GM19025 (cell line): ENCODE data around the gene ACCSL.

Source experiments
- ATAC-seq: cut with Tn5 transposase; IDR thresholded peaks from one replicate; pipeline ENCODE4 v1.9.1; 2021; ENCODE audit warnings: mild to moderate bottlenecking, low read depth, moderate library complexity; ENCODE audit not compliant: unreplicated experiment

Gene ACCSL

DNA sequence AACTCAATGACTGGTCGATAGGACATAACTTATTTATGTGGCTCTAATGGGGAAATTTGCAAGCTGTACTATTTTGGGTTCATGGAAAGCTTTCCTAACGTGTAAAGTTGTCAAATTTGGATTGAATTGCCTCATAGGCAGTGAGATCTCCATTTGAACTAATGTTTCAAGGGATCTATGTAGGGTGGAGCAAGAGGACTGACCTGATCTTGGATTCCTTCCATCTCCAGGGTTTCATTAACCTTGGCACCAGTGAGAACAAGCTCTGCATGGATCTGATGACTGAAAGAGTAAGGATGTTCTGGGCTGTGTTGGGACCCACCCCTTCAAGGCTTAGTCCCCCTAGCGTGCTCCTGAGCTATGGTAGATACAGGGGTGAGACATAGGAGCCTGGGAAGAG, 2.1 kb downstream of the ACCSL start:
- ATAC-seq = no peak

DNA sequence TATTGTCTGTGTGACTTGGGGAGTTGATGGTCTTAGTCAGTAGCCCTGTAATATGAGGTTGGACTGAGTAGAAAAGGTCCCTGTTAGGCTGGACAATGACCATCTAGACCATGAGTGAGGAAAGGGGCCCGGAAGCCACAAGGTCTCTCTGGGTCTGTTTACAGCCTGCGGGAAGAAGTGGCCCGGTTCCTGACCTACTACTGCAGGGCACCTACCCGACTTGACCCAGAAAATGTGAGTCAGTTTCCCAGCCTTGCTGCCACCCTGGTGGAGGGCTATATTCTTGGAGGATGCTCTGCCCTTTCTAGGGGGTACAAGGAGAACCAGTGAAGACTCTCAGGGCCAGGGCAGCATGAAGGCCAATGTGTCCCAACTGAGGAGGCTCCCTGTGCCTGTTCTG, 3.4 kb downstream of the ACCSL start:
- no peak for ATAC-seq

DNA sequence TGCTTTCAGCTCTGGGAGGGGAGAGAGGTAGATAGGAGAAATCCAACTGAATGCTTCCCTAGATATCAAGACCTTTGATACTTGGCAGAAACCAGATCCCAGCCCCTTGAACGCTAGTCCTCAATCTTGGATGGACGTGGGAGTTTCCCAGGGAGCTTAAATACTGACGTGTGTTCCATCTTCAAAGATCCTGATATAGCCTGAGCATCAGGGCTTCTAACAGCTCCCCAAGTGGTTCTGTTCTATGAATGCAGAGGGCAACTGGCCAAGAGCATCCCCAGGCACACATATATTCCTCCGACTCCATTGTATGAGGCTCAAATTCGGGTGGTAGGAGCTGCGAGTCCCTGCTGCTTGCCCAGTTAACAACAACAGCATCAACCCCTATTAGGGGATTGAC, 9.6 kb downstream of the ACCSL start:
- no peak for ATAC-seq

DNA sequence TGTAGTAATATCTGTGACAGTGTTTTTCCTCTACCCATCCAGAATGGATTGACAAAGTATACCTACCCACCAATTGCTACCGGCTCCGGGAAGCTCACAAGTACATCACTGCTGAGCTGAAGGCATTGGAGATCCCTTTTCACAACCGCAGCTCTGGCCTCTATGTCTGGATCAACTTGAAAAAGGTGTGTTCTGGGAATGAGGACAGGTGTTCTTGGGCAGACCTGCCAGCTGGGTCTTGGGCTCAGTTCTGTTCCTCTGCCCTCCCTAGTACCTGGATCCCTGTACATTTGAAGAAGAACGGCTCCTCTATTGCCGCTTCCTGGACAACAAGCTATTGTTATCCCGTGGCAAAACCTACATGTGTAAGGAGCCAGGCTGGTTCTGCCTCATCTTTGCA, 10.5 kb downstream of the ACCSL start:
- ATAC-seq = no peak

GRCh38 chr11:44065161-44065661, 17.4 kb downstream of the ACCSL start:
- no peak for ATAC-seq

DNA sequence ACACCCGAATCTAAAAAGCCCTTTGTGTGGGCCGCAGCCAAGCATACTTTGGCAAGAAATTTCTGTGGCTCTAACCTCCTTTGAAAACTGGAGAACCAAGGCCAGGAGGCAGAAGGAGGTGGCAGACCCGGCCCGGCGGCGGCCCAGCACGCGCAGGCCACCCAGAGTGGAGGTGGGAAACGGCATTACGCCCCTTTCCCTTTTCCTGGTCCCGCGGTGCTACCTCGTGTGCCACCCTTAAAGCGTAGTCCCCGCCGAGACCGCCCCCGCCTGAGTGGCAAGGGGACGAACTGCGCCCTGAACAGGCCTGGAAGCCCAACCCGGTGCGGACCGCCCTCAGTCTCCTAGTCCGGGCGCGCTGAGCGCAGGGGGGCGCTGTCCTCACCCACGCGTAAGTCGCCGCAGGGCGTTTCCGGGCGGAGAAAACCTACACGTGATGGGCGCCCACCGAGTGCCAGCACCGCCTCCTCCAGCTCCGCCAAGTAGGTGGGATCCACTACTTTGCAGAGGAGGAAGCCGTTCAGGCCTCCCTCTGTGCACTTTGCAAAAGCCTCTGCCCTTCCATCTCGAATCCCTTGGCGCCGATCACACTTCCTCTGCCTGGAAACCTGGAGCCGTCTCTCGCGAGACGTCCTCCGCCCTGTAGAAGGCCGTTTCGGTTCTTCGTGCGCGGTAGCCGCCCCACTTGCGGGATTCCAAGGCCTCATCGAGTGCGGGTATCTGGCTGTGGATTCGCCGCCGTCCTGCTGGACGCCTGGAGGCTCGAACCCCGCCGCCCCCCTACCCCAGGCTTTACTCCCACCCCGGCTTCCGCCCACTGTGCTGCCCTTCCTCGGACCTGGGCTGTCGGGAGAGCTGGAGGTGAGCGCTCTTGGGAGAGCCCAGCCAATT, 18.3 kb downstream of the ACCSL start, which contains the start of gene ACCS:
Gene ACCS, plus strand, starts transcription at position 430 of the 891 bp plus-strand sequence. CDS start 1,358 bp downstream, outside the sequence.
- ATAC-seq = peak; percentile 90

GRCh38 chr11:44066732-44067141, 19.0 kb downstream of the ACCSL start:
- no peak for ATAC-seq

DNA sequence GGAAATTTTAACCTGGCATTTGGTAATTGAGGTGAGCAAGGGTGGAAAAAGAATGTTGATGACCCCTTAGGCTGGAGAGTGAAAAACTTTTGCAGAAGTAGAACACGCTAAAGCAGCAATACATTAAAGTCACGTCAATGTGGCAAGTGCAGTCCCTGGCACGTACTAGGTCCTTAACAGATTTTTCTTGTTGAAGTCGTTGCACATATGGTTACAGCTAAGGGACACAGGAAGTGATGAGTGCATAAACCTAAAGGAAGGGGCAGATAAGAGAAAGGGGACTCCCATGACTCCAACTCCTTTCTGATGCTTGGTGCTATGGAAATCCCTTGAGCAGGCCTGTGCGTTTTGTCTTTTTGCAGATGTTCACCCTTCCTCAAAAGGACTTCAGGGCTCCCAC, 19.5 kb downstream of the ACCSL start:
- ATAC-seq = no peak

GRCh38 chr11:44068180-44068579, 20.4 kb downstream of the ACCSL start:
- no peak for ATAC-seq

DNA sequence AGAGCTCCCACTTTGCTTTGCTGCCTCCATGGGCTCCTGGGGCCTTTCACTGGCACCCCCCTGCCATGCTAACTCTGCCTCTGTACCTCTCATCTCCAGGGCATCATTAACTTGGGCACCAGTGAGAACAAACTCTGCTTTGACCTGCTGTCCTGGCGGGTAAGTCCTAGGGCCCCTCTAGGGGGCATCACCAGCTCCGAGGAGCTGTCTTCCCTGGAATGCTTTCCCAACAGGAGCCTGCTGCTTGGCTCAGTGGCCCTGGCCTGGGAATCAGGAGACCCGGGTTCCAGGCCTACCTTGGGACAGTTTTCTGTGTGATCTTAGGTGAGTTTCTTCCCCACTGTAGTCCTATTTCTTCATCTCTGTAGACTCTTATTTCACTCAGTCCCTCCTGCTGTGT, 23.4 kb downstream of the ACCSL start:
- no peak for ATAC-seq

DNA sequence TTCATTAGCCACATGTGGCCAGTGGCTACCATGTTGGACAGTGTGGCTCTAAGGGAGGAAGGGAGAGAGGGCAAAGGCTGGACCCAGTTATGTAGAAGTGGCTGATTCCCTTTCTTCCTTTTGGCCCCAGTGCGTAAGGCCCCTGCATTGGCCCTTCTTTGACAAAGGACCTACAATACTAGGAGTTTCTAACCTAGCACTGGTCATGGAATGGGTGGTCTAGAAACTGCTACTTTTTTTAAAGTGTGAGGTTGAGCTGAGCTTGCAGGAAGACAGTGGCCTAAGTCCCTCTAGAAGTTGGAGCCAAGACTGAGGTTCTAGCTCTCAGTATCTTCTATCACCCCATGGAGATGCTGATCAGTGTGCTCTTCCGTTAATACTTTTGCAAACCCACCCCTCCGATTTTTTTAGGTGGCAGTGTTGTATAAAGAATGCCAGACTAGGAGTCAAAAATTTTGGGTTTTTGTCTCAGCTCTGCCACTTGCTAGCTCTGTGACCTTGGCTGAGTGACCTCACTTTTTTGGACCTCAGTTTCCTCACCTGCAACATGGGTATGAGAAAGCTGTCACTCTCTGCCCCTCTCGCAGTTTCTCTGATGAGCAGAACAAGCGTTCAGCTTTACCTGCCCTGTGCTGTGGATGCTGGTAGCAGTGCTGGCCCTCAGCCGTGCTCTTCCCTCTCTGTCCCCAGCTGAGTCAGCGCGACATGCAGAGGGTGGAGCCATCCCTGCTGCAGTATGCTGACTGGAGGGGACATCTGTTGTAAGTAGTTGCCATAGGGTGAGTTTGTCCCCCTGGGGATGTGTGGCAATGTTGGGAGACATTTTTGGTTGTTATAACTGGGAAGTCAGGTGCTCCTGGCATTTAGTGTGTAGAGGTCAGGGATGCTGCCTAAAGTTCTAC, 25.2 kb downstream of the ACCSL start:
- no peak for ATAC-seq

GRCh38 chr11:44078794-44079193, 31.0 kb downstream of the ACCSL start:
- no peak for ATAC-seq

DNA sequence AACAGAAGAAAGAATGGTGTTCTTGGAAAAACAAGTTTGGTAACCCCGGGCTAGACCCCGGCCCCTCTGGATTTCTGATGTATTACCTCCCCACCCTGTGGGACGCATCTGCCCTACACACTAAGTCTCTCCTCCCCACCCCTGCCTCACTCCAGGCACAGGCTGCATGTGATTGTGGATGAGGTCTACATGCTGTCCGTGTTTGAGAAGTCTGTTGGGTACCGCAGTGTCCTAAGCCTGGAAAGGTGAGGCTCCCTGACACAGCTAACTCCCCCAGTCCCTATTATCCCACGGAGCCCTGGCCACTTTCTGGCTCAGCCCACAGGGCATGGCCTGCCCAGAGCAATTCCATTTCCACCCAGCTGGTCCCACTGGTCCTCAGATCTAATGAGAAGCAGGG, 31.6 kb downstream of the ACCSL start:
- ATAC-seq = no peak

GRCh38 chr11:44080951-44081350, 33.2 kb downstream of the ACCSL start:
- no peak for ATAC-seq

GRCh38 chr11:44082645-44083044, 34.9 kb downstream of the ACCSL start:
- ATAC-seq = no peak

DNA sequence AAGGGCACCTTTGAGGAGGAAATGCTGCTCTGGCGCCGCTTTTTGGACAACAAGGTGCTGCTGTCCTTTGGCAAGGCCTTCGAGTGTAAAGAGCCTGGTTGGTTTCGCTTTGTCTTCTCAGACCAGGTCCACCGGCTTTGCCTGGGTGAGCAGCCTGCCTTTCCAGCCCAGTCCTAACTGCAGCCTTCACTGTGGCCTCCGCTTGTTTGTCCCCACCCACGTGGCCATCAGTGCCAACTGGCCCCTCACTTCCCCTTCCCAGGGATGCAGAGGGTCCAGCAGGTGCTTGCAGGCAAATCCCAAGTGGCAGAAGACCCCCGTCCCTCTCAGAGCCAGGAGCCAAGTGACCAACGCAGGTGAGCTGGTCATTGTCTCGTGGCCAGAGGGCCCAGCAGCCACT, 35.7 kb downstream of the ACCSL start:
- ATAC-seq = no peak

- no peak for ATAC-seq
Observed at GRCh38 chr11:44083906-44084305, 36.1 kb downstream of the ACCSL start.

DNA sequence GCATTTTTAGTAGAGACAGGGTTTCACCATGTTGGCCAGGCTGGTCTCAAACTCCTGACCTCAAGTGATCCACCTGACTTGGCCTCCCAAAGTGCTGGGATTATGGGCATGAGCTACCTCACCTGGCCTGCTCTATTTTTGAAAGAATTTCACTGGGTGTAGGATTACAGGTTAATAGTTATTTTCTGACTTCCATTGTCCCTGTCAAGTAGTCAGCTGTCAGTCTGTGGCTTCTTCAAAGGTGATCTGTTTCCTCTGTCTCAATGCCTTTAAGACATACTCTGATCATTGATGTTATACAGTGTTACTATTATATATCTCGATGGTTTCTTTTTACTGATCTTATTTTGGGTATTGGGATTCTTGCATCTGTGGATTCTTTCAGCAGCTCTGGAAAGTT, 37.5 kb downstream of the ACCSL start:
- no peak for ATAC-seq

GRCh38 chr11:44088377-44088776, 40.6 kb downstream of the ACCSL start:
- ATAC-seq = no peak

GRCh38 chr11:44088871-44089270, 41.1 kb downstream of the ACCSL start:
- ATAC-seq = no peak

GRCh38 chr11:44090539-44090938, 42.8 kb downstream of the ACCSL start:
- no peak for ATAC-seq
